Measurements from ENCODE around the gene SSTR5. TPM values are rescaled to one million over a fixed set of nuclear protein-coding genes. Genes with fewer than 3 reads are reported as not detected.

The SSTR5 gene
- total RNA-seq, 4 donors from 2014 or later: 0.37 TPM; not detected in 3

DNA sequence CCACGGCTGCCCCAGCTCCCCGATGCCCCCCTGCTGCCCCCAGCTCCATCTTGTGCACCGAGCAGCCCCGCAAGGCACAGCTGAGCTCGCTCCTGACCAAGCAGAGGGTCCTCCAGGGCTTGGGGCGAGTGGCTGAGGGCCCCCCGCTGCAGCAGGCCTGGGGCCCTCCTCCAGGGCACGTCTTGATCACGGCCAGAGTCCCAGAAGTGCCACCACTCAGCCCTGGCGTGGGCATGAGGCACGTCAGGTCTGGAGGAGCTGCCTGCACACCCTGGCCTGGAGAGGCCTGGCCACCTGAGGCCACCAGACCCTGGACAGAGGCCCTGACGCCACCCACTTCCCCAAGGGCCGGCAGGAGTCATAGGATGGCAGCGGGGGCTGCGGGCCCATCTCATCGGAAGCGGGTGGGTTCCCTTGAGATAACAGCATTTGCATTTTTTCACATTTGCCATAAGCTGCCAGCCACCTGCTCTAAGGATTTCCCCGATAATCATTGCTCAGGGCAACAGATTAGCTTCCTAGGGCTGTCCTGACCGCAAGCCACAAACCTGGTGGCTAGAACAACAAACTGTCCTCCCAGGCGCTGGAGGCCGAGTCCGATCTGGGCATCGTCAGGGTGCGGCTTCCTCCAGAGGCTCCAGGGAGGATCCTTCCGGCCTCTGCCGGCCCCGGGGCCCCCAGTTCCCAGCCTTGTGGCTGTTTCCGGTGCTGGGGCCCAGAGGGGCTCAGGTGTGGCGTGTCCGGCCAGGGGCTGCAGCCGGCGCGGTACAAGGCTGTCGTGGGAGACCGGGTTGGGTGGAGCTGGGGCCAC lies 47.4 kb downstream of the SSTR5 start:
- TF ChIP-seq, protein P1, sequence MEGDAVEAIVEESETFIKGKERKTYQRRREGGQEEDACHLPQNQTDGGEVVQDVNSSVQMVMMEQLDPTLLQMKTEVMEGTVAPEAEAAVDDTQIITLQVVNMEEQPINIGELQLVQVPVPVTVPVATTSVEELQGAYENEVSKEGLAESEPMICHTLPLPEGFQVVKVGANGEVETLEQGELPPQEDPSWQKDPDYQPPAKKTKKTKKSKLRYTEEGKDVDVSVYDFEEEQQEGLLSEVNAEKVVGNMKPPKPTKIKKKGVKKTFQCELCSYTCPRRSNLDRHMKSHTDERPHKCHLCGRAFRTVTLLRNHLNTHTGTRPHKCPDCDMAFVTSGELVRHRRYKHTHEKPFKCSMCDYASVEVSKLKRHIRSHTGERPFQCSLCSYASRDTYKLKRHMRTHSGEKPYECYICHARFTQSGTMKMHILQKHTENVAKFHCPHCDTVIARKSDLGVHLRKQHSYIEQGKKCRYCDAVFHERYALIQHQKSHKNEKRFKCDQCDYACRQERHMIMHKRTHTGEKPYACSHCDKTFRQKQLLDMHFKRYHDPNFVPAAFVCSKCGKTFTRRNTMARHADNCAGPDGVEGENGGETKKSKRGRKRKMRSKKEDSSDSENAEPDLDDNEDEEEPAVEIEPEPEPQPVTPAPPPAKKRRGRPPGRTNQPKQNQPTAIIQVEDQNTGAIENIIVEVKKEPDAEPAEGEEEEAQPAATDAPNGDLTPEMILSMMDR (IDR thresholded peaks at IDR 0.05): no peak
- DNase-seq (ENCODE audit: low spot score) (no peak), ATAC-seq (ENCODE audit: low FRiP score) (no peak)

DNA sequence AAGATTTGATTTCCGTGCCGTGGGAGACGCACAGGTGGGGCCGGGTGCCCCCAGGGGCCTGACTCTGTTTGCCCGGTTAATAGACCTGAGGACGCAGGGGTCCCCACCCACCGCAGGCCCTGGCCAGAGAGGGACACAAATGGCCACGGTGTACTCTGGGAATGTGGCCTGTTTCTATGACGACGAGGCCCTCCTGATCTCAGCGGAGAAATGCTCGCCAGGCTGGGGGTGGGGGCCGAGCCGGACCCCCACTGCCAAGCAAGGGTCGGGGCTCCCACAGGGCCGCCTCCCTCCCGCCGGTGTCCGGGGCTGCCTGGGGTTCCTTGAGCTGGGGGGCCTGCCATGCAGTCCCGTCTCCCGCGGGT lies 48.0 kb downstream of the SSTR5 start:
- no peak for ATAC-seq (ENCODE audit: low FRiP score)
- TF ChIP-seq, protein P1 (IDR thresholded peaks at IDR 0.05): no peak
- no peak for DNase-seq (ENCODE audit: low spot score)

DNA sequence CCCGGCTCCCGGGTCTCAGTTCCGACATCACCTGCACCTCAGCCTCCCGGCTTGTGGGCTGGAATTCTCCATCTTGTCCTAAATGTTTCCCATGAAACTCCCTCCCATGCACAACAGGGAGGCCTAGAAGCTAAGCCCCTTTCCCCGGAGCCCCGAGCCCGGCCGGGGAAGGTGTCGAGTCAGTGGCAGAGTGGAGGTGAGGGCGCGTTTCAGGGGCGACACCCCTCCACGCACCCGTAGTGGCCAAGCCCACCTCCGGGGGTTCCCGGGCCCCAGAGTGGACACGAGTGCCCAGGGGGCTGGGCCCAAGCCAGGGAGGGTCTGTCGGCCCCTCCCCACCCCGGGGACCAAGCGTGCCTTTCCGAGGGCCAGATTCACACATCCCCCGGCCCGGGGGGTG lies 48.5 kb downstream of the SSTR5 start:
- ATAC-seq (ENCODE audit: low FRiP score): no peak

DNA sequence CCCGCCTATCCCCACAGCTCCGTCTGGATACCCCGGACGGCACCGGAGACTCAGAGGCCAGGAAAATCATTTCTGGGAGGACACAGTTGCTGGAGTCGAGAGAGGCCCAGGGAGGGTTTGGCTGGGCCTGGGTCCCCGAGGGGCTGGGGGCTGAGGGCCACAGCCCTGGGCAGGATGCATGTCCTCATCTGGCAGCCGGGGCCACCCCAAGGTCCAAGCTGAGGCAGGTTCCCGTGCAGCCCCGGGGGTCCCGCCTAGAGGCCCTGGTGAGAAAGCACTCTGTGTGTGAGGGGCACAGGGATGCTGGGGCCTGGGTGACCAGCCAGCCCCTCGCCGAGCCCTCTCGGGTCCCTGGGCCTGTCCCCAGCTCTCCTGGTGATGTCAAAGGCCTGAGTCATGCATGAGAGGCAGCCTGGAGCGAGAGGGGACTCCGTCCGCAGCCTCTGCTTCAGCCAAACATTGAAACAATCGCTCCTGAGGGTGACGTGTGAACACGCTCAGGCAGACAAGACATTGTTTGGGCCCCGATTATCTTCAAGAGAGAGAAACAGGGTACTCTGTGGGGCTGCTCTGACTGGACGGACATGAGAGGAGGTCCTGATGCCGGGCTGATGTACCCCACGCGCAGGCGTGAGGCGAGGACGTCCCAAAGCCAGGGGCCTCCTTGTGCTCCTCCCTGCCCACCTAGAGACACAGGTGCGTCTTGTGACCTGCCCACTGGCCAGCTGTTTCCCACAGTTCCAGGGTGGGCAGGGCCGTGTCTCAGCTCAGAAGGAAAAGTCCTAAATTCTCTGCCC lies 49.3 kb downstream of the SSTR5 start:
- DNase-seq (ENCODE audit: low spot score) (no peak), ATAC-seq (ENCODE audit: low FRiP score) (no peak)
- TF ChIP-seq, protein P1 (IDR thresholded peaks at IDR 0.05): no peak

More for the DNA sequence above, 48.5 kb downstream of the SSTR5 start:
- no peak for DNase-seq (ENCODE audit: low spot score)
- TF ChIP-seq, protein P1 (IDR thresholded peaks at IDR 0.05): no peak

DNA sequence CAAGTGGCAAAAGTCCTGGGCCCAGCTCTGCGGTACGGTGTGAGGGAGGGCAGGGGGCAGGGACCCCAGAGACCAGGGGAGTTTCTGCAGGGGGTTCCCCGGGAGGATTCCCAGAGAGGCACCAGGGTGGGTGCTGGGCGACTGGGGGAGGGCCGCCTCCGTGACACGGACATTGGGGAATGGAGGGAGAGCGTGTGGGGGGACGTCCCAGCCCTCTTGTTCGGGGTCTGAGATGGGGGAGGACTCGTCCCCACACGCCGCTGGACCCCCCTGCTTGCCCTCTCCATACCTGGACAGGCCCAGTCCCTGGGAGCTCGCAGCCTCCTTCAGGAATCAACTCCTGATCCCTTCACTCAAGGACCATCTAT lies 49.8 kb downstream of the SSTR5 start:
- TF ChIP-seq, protein P1 (IDR thresholded peaks at IDR 0.05): no peak
- ATAC-seq (ENCODE audit: low FRiP score): no peak

DNA sequence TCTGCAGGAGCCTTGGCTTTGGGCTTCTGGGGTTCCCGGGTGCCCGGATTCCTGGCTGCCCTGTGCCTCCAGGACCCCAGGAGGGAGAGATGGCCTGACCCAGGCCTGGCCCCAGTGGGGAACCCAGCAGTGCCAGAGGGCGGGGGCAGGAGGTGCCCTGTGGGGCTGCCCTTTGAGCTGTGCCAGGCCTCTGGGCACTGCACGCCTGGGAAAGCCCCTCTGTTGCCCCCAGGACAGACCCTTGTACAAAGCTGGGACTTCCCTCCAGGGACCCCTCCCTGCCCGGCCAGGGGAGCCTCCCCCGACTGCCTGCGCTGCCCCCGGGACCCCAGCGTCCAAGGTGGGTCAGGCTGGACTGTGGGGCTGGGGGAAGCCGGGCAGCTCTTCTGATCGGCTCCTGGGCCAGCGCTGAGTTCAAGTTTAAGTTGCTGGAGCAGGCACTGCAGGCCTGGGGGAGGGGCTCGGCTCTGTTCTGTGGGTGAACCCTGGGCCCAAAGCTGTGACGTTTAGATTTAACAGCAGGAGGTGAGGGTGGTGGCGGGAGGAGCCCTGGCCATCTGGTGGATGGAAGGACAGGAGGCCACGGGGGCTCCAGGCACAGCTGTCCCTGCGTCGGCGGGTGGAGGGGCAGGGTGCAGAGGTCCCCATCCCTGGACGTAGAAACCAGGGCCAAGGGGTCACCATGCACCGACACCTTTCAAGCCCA lies 51.1 kb downstream of the SSTR5 start:
- no peak for DNase-seq (ENCODE audit: low spot score)
- ATAC-seq (ENCODE audit: low FRiP score): no peak

More for the DNA sequence above, 49.8 kb downstream of the SSTR5 start:
- DNase-seq (ENCODE audit: low spot score): no peak

More for the DNA sequence above, 51.1 kb downstream of the SSTR5 start:
- TF ChIP-seq, protein P1 (IDR thresholded peaks at IDR 0.05): no peak

Data from omental fat pad (tissue), 4 donors.